Neural crest cell (in vitro differentiated cells): Measurements from ENCODE around the gene HYAL4. TPM values are rescaled to one million over a fixed set of nuclear protein-coding genes. Genes with fewer than 3 reads are reported as not detected.
"Not testable (repeated sequence)": the region's sequence is repeated elsewhere in the genome, so short reads cannot be mapped to it uniquely, and the experiment has no call there.

ENCODE experiments used
- DNase-seq: peaks from one replicate; pipeline ENCODE4 v3.0.0; 2021; ENCODE audit warnings: low read depth, mixed read lengths, low spot score
- H3K27ac Mint-ChIP-seq: one replicate; pipeline ENCODE4 v1.8.0; 2021; ENCODE audit warnings: mild to moderate bottlenecking, mixed read lengths; ENCODE audit not compliant: unreplicated experiment
- H3K27me3 Mint-ChIP-seq: 2 replicates; pipeline ENCODE4 v1.8.0; 2021; ENCODE audit warnings: low read depth, mild to moderate bottlenecking, mixed read lengths
- H3K36me3 Mint-ChIP-seq: 2 replicates; pipeline ENCODE4 v1.8.0; 2021; ENCODE audit warnings: low read depth, mild to moderate bottlenecking, mixed read lengths
- H3K4me1 Mint-ChIP-seq: 2 replicates; pipeline ENCODE4 v1.8.0; 2021; ENCODE audit warnings: mixed read lengths
- H3K4me3 Mint-ChIP-seq: one replicate; pipeline ENCODE4 v1.8.0; 2021; ENCODE audit warnings: mild to moderate bottlenecking, mixed read lengths
- H3K9me3 Mint-ChIP-seq: 2 replicates; pipeline ENCODE4 v1.8.0; 2021; ENCODE audit warnings: mixed read lengths
- total RNA-seq: library from RNA; stranded (reverse); gene quantifications from 2 replicates; pipeline ENCODE4 v1.2.1, GENCODE V29; 2021
- TF ChIP-seq, protein P1 (sequence below): fragments of 200-600 bp; sonication (generic); conservative IDR thresholded peaks from 2 replicates; pipeline ENCODE4 v1.5.0; 2021; ENCODE audit warnings: antibody characterized with exemption, mild to moderate bottlenecking

Gene HYAL4
- total RNA-seq, 1 donor from 2014 or later = not detected

DNA sequence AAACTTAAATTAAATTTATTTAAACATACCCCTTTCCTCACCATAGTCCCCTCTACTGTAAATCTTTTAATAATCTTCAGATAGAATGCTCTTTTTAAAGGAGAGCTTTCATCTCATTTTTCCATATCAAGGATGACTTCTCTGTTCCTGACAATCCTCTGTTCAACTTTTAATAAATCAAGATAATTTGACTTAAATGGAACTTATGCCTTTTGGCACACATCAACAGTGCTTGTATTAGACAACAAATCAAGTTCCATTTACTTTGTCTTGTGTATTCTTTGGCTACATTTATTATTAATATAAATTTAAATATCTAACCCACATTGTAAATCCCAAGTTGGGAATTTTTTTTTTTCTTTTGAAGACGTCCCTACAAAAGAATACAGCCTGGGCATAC, 42.7 kb upstream of the HYAL4 start:
- TF ChIP-seq, protein P1, sequence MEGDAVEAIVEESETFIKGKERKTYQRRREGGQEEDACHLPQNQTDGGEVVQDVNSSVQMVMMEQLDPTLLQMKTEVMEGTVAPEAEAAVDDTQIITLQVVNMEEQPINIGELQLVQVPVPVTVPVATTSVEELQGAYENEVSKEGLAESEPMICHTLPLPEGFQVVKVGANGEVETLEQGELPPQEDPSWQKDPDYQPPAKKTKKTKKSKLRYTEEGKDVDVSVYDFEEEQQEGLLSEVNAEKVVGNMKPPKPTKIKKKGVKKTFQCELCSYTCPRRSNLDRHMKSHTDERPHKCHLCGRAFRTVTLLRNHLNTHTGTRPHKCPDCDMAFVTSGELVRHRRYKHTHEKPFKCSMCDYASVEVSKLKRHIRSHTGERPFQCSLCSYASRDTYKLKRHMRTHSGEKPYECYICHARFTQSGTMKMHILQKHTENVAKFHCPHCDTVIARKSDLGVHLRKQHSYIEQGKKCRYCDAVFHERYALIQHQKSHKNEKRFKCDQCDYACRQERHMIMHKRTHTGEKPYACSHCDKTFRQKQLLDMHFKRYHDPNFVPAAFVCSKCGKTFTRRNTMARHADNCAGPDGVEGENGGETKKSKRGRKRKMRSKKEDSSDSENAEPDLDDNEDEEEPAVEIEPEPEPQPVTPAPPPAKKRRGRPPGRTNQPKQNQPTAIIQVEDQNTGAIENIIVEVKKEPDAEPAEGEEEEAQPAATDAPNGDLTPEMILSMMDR = no peak
- H3K36me3 Mint-ChIP-seq = no peaks in the 10 kb centered on the region
- no peaks in the 10 kb centered on the region for H3K9me3 Mint-ChIP-seq
- no peaks in the 10 kb centered on the region for H3K27me3 Mint-ChIP-seq
- H3K27ac Mint-ChIP-seq = no peak overlapping the region
- H3K4me3 Mint-ChIP-seq = no peak overlapping the region
- DNase-seq = no peak
- H3K4me1 Mint-ChIP-seq = no peaks in the 10 kb centered on the region

DNA sequence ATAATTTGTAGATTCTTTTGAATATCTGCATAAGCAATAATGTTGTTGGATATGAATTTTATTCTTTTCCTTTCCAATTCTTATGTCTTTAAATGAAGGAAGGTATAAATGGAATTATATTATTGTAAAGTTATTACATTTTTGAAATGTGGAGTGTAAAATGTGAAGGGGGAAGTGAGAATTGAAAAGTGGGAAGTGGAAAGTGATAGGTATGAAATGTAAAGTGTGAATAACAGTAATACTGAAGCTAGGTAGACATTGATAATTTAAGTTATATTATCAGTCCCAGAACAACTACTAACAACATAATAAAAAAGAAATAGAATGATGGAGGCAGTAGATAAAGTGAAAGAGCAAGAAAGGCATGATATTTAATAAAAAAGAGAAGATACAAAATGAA, 39.7 kb upstream of the HYAL4 start:
- H3K4me3 Mint-ChIP-seq = no peak overlapping the region
- H3K4me1 Mint-ChIP-seq = no peaks in the 10 kb centered on the region
- H3K27ac Mint-ChIP-seq = no peak overlapping the region
- peaks cover 7% of the 10 kb centered on the region for H3K9me3 Mint-ChIP-seq
- H3K36me3 Mint-ChIP-seq = peaks cover 3% of the 10 kb centered on the region
- TF ChIP-seq, protein P1 = no peak
- no peak for DNase-seq
- no peaks in the 10 kb centered on the region for H3K27me3 Mint-ChIP-seq

DNA sequence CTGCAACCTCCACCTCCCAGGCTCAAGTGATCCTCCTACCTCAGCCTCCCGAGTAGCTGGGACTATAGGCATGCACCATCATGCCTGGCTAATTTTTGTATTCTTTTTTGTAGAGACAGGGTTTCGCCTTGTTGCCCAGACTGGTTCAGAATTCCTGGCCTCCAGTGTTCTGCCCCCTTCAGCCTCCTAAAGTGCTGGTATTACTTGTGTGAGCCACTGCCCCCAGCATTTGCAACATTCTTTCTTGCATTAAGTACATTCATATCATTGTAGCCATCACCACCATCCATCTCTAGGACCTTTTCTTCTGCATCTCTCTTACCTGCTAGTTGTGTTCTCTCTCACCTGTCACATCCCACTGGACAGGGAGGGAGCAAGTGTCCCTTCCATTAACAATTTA, 35.5 kb upstream of the HYAL4 start:
- TF ChIP-seq, protein P1 = no peak
- no peaks in the 10 kb centered on the region for H3K27me3 Mint-ChIP-seq
- peaks cover 13% of the 10 kb centered on the region for H3K9me3 Mint-ChIP-seq
- H3K27ac Mint-ChIP-seq = no peak overlapping the region
- peaks cover 3% of the 10 kb centered on the region for H3K36me3 Mint-ChIP-seq
- no peaks in the 10 kb centered on the region for H3K4me1 Mint-ChIP-seq
- DNase-seq = no peak
- H3K4me3 Mint-ChIP-seq = no peak overlapping the region

DNA sequence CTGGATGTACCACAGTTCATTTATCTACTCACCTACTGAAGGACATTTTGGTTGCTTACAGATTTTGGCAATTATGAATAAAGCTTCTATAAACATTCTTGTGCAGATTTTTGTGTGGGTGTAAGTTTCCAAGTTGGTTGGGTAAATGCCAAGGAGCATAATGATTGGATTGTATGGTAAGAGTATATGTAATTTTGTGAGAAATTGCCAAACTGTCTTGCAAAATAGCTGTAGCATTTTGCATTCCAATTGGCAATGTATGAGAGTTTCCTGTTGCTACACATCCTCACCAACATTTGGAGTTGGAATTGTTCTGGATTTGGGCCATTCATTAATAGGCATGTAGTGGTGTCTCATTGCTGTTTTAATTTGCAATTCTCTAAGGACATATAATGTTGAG, 33.9 kb upstream of the HYAL4 start:
- H3K36me3 Mint-ChIP-seq = peaks cover 3% of the 10 kb centered on the region

DNA sequence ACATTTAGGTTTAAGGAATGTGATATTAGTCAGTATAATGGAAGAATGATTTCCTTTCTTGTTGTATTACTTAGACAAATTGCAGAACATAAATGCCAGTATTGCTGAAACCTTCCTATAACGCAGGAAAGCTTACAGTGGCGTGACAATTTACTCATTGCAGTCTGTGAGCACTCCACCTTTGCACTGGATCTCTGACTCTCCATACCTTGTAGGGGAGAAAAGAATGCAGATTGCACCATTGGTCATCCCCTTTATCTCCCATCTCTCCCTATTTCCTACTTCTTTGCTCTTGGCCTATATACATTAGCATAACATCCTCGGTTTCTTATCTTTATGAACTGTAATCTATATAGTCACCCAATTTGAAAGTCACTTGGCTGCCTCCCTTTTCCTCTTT, 28.1 kb upstream of the HYAL4 start:
- H3K4me1 Mint-ChIP-seq = no peaks in the 10 kb centered on the region
- TF ChIP-seq, protein P1 = no peak
- H3K9me3 Mint-ChIP-seq = no peaks in the 10 kb centered on the region
- no peak for DNase-seq
- H3K4me3 Mint-ChIP-seq = no peak overlapping the region
- no peak overlapping the region for H3K27ac Mint-ChIP-seq
- no peaks in the 10 kb centered on the region for H3K36me3 Mint-ChIP-seq
- no peaks in the 10 kb centered on the region for H3K27me3 Mint-ChIP-seq

More for the DNA sequence above, 33.9 kb upstream of the HYAL4 start:
- Mint-ChIP-seq H3K27me3 (no peaks in the 10 kb centered on the region), H3K4me3 (no peak overlapping the region), H3K4me1 (no peaks in the 10 kb centered on the region), H3K27ac (no peak overlapping the region), H3K9me3 (peaks cover 13% of the 10 kb centered on the region)
- TF ChIP-seq, protein P1 = no peak
- no peak for DNase-seq

DNA sequence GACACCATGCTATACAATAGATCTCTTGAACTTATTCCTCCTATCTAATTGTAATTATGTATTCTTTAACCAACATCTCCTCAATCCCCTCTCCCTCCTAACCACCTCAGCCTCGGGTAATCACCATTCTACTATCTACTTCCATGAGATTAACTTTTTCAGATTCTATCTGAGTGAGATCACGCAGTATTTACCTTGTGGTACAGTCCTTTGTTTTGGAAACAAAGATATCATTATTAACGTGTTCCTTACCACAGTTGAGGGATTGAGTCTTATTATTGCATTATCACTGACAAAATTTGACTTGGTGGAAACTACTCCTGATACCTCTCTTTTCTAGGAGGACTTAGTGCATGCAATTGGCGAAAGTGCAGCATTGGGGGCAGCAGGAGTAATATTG, 26.0 kb upstream of the HYAL4 start:
- H3K27ac Mint-ChIP-seq = no peak overlapping the region
- H3K36me3 Mint-ChIP-seq = no peaks in the 10 kb centered on the region
- H3K9me3 Mint-ChIP-seq = no peaks in the 10 kb centered on the region
- no peaks in the 10 kb centered on the region for H3K4me1 Mint-ChIP-seq
- TF ChIP-seq, protein P1 = no peak
- H3K4me3 Mint-ChIP-seq = no peak overlapping the region
- no peak for DNase-seq
- H3K27me3 Mint-ChIP-seq = no peaks in the 10 kb centered on the region

DNA sequence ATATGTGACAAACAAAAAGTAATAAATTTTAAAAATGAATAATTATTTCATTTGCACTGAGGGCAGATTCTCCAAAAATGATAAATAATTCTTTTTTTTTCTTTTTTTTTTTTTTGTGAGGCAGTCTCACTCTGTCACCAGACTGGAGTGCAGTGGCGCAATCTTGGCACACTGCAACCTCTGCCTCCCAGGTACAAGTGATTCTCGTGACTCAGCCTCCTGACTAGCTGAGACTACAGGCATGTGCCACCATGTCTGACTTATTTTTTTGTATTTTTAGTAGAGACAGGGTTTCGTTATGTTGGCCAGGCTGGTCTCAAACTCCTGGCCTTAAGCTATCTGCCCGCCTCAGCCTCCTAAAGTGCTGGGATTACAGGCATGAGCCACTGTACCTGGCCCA, 25.2 kb upstream of the HYAL4 start:
- H3K4me3 Mint-ChIP-seq, H3K36me3 Mint-ChIP-seq, H3K27ac Mint-ChIP-seq, H3K27me3 Mint-ChIP-seq, H3K9me3 Mint-ChIP-seq, DNase-seq, H3K4me1 Mint-ChIP-seq: not testable (repeated sequence)
